Measurements from ENCODE around the gene ZNF281.

Gene ZNF281

DNA sequence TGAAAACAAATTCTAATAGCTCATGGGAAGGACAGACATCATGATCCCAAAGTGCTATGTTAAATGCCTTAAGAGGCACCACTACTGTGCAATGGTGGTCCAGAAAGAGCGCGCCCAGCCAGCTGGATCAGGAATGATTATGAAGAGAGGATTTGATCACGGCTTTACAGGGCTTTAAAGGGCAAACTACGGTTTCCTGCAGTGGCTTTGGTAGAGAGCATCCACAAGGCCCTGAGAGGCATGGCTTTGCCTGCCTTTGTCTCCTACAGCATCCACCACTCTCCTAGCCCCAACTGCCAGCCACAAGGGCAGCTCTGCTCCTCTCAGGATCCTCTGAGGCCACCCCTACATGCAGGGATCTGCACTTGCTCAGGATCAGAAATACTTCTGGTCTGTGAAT, 40.7 kb downstream of the ZNF281 start:
- H2BK5ac ChIP-seq (ENCODE audit: low read length), result no peak overlapping the region
- no peak overlapping the region for H4K8ac ChIP-seq (ENCODE audit: low read depth, low read length)
- no peaks in the 10 kb centered on the region for H3K36me3 ChIP-seq (replicated peaks in 1 of 2; ENCODE audit: control insufficient read depth in 2 of 2, insufficient read depth in 2 of 2, low read length in 2 of 2)
- no peak overlapping the region for H3K4me3 ChIP-seq (ENCODE audit: low read length in 2 of 2)
- no peak overlapping the region for H3K9ac ChIP-seq (ENCODE audit: low read depth, low read length, poor library complexity)
- no peak overlapping the region for H3K18ac ChIP-seq (ENCODE audit: low read length)
- H2BK15ac ChIP-seq (ENCODE audit: low read length), result no peak overlapping the region
- no CpG with 5 or more reads among the region's 4 CpGs for WGBS, 2 donors (ENCODE audit: extremely low coverage in 2 of 2, insufficient read length in 2 of 2, insufficient replicate concordance in 1 of 2)
- H3K9me3 ChIP-seq (replicated peaks in 1 of 2; ENCODE audit: control insufficient read depth in 2 of 2, insufficient read depth in 1 of 2, low read depth in 1 of 2, low read length in 2 of 2), result no peaks in the 10 kb centered on the region
- no peak overlapping the region for H2AK5ac ChIP-seq (ENCODE audit: low read depth, low read length)
- H2AFZ ChIP-seq (ENCODE audit: low read length), result no peak overlapping the region
- H3K23ac ChIP-seq (ENCODE audit: low read depth, low read length, poor library complexity), result no peak overlapping the region
- H3K79me1 ChIP-seq (ENCODE audit: low read depth, low read length), result no peaks in the 10 kb centered on the region
- H3K27me3 ChIP-seq (ENCODE audit: control insufficient read depth in 3 of 3, insufficient read depth in 3 of 3, low read depth in 1 of 3, low read length in 3 of 3), result no peaks in the 10 kb centered on the region
- no peak overlapping the region for H3K14ac ChIP-seq (ENCODE audit: low read length)
- no peak overlapping the region for H3K27ac ChIP-seq (replicated peaks; ENCODE audit: low read length)
- H2BK12ac ChIP-seq (ENCODE audit: low read length), result no peak overlapping the region
- no peak overlapping the region for H4K91ac ChIP-seq (ENCODE audit: low read depth, low read length, poor library complexity)
- peaks cover 8 to 18% of the 10 kb centered on the region in 2 donors for H3K4me1 ChIP-seq (ENCODE audit: control insufficient read depth in 2 of 2, insufficient read depth in 1 of 2, low read depth in 1 of 2, low read length in 2 of 2)
- no peak overlapping the region for H3K4ac ChIP-seq (ENCODE audit: low read length)
- H2BK120ac ChIP-seq (ENCODE audit: low read depth, low read length), result no peak overlapping the region
- no peak overlapping the region for H3K4me2 ChIP-seq (ENCODE audit: insufficient read depth, low read length, poor library complexity, severe bottlenecking)
- DNase-seq (ENCODE audit: low spot score), result no peak

DNA sequence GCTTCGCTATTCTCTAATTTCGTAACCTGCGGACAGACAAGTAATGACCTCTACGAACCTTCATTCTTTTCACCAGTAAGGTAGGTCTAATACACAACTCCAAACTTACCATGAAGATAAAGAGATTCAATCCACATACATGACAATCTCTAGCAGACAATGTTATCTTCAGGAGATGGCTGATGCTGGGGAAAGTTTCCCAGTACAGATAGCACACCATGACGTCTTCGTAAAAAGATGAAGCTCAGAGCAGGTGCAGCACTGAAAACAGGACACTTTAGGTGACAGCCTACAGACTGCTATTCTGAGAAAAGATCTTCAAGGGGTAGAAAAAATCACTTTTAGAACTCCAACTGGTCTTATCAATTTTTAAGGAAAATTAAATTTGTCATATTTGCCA, 41.3 kb downstream of the ZNF281 start:
- DNase-seq (ENCODE audit: low spot score), result no peak
- no peak overlapping the region for H4K91ac ChIP-seq (ENCODE audit: low read depth, low read length, poor library complexity)
- no peak overlapping the region for H3K4ac ChIP-seq (ENCODE audit: low read length)
- H2BK12ac ChIP-seq (ENCODE audit: low read length), result no peak overlapping the region
- H2AFZ ChIP-seq (ENCODE audit: low read length), result no peak overlapping the region
- H2BK120ac ChIP-seq (ENCODE audit: low read depth, low read length), result no peak overlapping the region
- H3K4me3 ChIP-seq (ENCODE audit: low read length in 2 of 2), result no peak overlapping the region
- H3K23ac ChIP-seq (ENCODE audit: low read depth, low read length, poor library complexity), result no peak overlapping the region
- peaks cover 8 to 18% of the 10 kb centered on the region in 2 donors for H3K4me1 ChIP-seq (ENCODE audit: control insufficient read depth in 2 of 2, insufficient read depth in 1 of 2, low read depth in 1 of 2, low read length in 2 of 2)
- no peaks in the 10 kb centered on the region for H3K27me3 ChIP-seq (ENCODE audit: control insufficient read depth in 3 of 3, insufficient read depth in 3 of 3, low read depth in 1 of 3, low read length in 3 of 3)
- H3K9ac ChIP-seq (ENCODE audit: low read depth, low read length, poor library complexity), result no peak overlapping the region
- H3K79me1 ChIP-seq (ENCODE audit: low read depth, low read length), result no peaks in the 10 kb centered on the region
- no peak overlapping the region for H2BK15ac ChIP-seq (ENCODE audit: low read length)
- no peak overlapping the region for H4K8ac ChIP-seq (ENCODE audit: low read depth, low read length)
- H3K18ac ChIP-seq (ENCODE audit: low read length), result no peak overlapping the region
- no peak overlapping the region for H3K14ac ChIP-seq (ENCODE audit: low read length)
- H2AK5ac ChIP-seq (ENCODE audit: low read depth, low read length), result no peak overlapping the region
- WGBS, 2 donors (ENCODE audit: extremely low coverage in 2 of 2, insufficient read length in 2 of 2, insufficient replicate concordance in 1 of 2), result no CpG with 5 or more reads among the region's 6 CpGs
- H2BK5ac ChIP-seq (ENCODE audit: low read length), result no peak overlapping the region
- H3K4me2 ChIP-seq (ENCODE audit: insufficient read depth, low read length, poor library complexity, severe bottlenecking), result no peak overlapping the region
- H3K9me3 ChIP-seq (replicated peaks in 1 of 2; ENCODE audit: control insufficient read depth in 2 of 2, insufficient read depth in 1 of 2, low read depth in 1 of 2, low read length in 2 of 2), result no peaks in the 10 kb centered on the region
- no peaks in the 10 kb centered on the region for H3K36me3 ChIP-seq (replicated peaks in 1 of 2; ENCODE audit: control insufficient read depth in 2 of 2, insufficient read depth in 2 of 2, low read length in 2 of 2)
- H3K27ac ChIP-seq (replicated peaks; ENCODE audit: low read length), result no peak overlapping the region

DNA sequence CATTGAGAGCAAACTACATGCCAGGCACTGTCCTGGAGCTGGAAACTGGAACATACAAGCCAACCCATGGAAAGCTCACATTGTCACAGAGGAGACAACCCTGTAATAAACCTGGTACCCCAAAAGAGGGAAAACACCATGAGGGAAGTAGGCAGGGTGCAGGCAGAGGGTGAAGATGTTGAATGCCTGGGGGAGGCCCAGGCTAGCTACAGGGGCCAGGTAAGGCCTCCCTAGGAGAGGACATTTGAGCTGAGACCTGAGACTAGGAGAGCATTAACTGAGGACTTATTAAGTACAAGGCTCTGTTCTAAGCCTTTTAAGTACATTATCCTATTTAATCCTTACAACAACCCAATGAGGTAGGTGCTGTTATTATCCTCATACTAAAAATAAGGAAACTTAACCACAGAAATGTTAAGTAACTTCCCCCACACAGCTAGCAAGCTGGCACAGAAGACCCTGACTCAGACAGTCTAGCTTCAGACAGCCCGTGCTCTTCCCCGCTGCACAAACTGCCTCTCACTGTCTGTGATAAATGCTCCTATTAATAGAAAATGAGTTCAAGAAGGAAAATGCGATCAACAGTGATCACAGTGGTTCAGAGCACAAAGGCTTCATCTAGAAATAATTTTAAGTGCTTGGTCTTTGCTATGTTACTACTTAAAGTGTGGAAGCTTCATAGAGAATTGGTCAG, 41.8 kb downstream of the ZNF281 start:
- H4K91ac ChIP-seq (ENCODE audit: low read depth, low read length, poor library complexity), result no peak overlapping the region
- no peaks in the 10 kb centered on the region for H3K9me3 ChIP-seq (replicated peaks in 1 of 2; ENCODE audit: control insufficient read depth in 2 of 2, insufficient read depth in 1 of 2, low read depth in 1 of 2, low read length in 2 of 2)
- no peak overlapping the region for H3K4ac ChIP-seq (ENCODE audit: low read length)
- no peak overlapping the region for H3K9ac ChIP-seq (ENCODE audit: low read depth, low read length, poor library complexity)
- no peak overlapping the region for H2BK12ac ChIP-seq (ENCODE audit: low read length)
- H2AFZ ChIP-seq (ENCODE audit: low read length), result no peak overlapping the region
- H2BK5ac ChIP-seq (ENCODE audit: low read length), result no peak overlapping the region
- H3K27me3 ChIP-seq (ENCODE audit: control insufficient read depth in 3 of 3, insufficient read depth in 3 of 3, low read depth in 1 of 3, low read length in 3 of 3), result no peaks in the 10 kb centered on the region
- H2BK15ac ChIP-seq (ENCODE audit: low read length), result no peak overlapping the region
- H3K4me2 ChIP-seq (ENCODE audit: insufficient read depth, low read length, poor library complexity, severe bottlenecking), result no peak overlapping the region
- no peaks in the 10 kb centered on the region for H3K36me3 ChIP-seq (replicated peaks in 1 of 2; ENCODE audit: control insufficient read depth in 2 of 2, insufficient read depth in 2 of 2, low read length in 2 of 2)
- H3K79me1 ChIP-seq (ENCODE audit: low read depth, low read length), result no peaks in the 10 kb centered on the region
- no peak overlapping the region for H3K4me3 ChIP-seq (ENCODE audit: low read length in 2 of 2)
- no peak overlapping the region for H4K8ac ChIP-seq (ENCODE audit: low read depth, low read length)
- no peak overlapping the region for H3K18ac ChIP-seq (ENCODE audit: low read length)
- H3K4me1 ChIP-seq (ENCODE audit: control insufficient read depth in 2 of 2, insufficient read depth in 1 of 2, low read depth in 1 of 2, low read length in 2 of 2), result peaks cover 12 to 19% of the 10 kb centered on the region in 2 donors
- no peak overlapping the region for H3K27ac ChIP-seq (replicated peaks; ENCODE audit: low read length)
- H3K23ac ChIP-seq (ENCODE audit: low read depth, low read length, poor library complexity), result no peak overlapping the region
- DNase-seq (ENCODE audit: low spot score), result no peak
- H3K14ac ChIP-seq (ENCODE audit: low read length), result no peak overlapping the region
- no CpG with 5 or more reads among the region's 3 CpGs for WGBS, 2 donors (ENCODE audit: extremely low coverage in 2 of 2, insufficient read length in 2 of 2, insufficient replicate concordance in 1 of 2)
- H2BK120ac ChIP-seq (ENCODE audit: low read depth, low read length), result no peak overlapping the region
- H2AK5ac ChIP-seq (ENCODE audit: low read depth, low read length), result no peak overlapping the region

GRCh38 chr1:200366577-200367253, 43.1 kb downstream of the ZNF281 start:
- H3K27ac ChIP-seq (replicated peaks; ENCODE audit: low read length), result no peak overlapping the region
- no peak overlapping the region for H2BK120ac ChIP-seq (ENCODE audit: low read depth, low read length)
- no peaks in the 10 kb centered on the region for H3K79me1 ChIP-seq (ENCODE audit: low read depth, low read length)
- H3K36me3 ChIP-seq (replicated peaks in 1 of 2; ENCODE audit: control insufficient read depth in 2 of 2, insufficient read depth in 2 of 2, low read length in 2 of 2), result no peaks in the 10 kb centered on the region
- no peak overlapping the region for H3K4me2 ChIP-seq (ENCODE audit: insufficient read depth, low read length, poor library complexity, severe bottlenecking)
- H3K9me3 ChIP-seq (replicated peaks in 1 of 2; ENCODE audit: control insufficient read depth in 2 of 2, insufficient read depth in 1 of 2, low read depth in 1 of 2, low read length in 2 of 2), result no peaks in the 10 kb centered on the region
- H2BK5ac ChIP-seq (ENCODE audit: low read length), result no peak overlapping the region
- H4K8ac ChIP-seq (ENCODE audit: low read depth, low read length), result no peak overlapping the region
- H3K23ac ChIP-seq (ENCODE audit: low read depth, low read length, poor library complexity), result no peak overlapping the region
- H3K18ac ChIP-seq (ENCODE audit: low read length), result no peak overlapping the region
- H3K27me3 ChIP-seq (ENCODE audit: control insufficient read depth in 3 of 3, insufficient read depth in 3 of 3, low read depth in 1 of 3, low read length in 3 of 3), result no peaks in the 10 kb centered on the region
- H3K14ac ChIP-seq (ENCODE audit: low read length), result no peak overlapping the region
- H2BK15ac ChIP-seq (ENCODE audit: low read length), result no peak overlapping the region
- no peak overlapping the region for H2AK5ac ChIP-seq (ENCODE audit: low read depth, low read length)
- no peak overlapping the region for H3K4me3 ChIP-seq (ENCODE audit: low read length in 2 of 2)
- H3K4me1 ChIP-seq (ENCODE audit: control insufficient read depth in 2 of 2, insufficient read depth in 1 of 2, low read depth in 1 of 2, low read length in 2 of 2), result peaks cover 15 to 27% of the 10 kb centered on the region in 2 donors
- no peak overlapping the region for H2AFZ ChIP-seq (ENCODE audit: low read length)
- no peak overlapping the region for H3K9ac ChIP-seq (ENCODE audit: low read depth, low read length, poor library complexity)
- H3K4ac ChIP-seq (ENCODE audit: low read length), result no peak overlapping the region
- H2BK12ac ChIP-seq (ENCODE audit: low read length), result no peak overlapping the region
- no peak overlapping the region for H4K91ac ChIP-seq (ENCODE audit: low read depth, low read length, poor library complexity)
- WGBS, 2 donors (ENCODE audit: extremely low coverage in 2 of 2, insufficient read length in 2 of 2, insufficient replicate concordance in 1 of 2), result no CpG with 5 or more reads among the region's 5 CpGs
- DNase-seq (ENCODE audit: low spot score), result no peak

Data from neuronal stem cell (in vitro differentiated cells).